Measurements from ENCODE around the gene THSD7A. TPM values are rescaled to one million over a fixed set of nuclear protein-coding genes. Genes with fewer than 3 reads are reported as not detected.

Gene THSD7A
- total RNA-seq, 3 donors from 2014 or later = 4.0 to 6.9 (median 4.4) TPM

DNA sequence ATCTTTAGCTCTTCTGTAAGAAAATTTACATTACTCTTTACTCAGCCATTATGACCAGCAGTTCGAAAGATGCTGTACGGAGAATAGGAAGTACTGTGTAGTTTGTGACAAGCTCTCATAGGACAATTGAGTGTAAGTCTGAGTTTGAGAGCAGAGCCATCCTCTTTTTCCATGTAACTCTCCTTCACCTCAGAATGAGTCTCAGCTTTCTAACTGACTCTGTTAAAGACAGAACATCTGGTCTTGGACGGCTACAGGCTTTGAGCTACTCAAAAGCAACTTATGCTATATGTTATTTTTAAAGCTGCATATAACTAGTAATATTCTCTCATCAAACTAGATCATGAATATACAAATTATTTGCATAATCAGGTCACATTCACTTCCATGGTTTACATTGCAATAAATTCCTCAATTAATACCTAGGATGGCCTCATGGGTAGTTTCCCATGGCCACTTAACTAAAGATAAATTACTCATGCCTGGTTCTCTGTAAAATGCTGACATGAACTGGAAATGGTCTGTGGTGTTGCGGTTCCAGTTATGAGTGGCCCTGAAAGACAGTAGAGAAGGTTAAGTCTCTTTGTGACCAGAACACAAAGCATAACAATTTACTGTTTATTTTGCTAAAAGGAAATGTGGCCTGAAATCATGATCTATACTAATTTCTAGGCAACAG, 499.7 kb downstream of the THSD7A start:
- no peak for TF ChIP-seq POLR2AphosphoS5 (IDR thresholded peaks at IDR 0.05)
- no peak for TF ChIP-seq POLR2A (IDR thresholded peaks at IDR 0.05)
- no peaks in the 10 kb centered on the region for H3K4me1 ChIP-seq
- no peaks in the 10 kb centered on the region for H3K36me3 ChIP-seq
- intact Hi-C loops (cut with DNase I; ENCODE audit: low total_unique reads) = no loop called here
- H3K4me3 ChIP-seq = no peak overlapping the region
- no peaks in the 10 kb centered on the region for H3K9me3 ChIP-seq
- H3K27ac ChIP-seq = no peak overlapping the region
- no peak for DNase-seq (ENCODE audit: low spot score in 2 of 2)
- H3K27me3 ChIP-seq = no peaks in the 10 kb centered on the region

DNA sequence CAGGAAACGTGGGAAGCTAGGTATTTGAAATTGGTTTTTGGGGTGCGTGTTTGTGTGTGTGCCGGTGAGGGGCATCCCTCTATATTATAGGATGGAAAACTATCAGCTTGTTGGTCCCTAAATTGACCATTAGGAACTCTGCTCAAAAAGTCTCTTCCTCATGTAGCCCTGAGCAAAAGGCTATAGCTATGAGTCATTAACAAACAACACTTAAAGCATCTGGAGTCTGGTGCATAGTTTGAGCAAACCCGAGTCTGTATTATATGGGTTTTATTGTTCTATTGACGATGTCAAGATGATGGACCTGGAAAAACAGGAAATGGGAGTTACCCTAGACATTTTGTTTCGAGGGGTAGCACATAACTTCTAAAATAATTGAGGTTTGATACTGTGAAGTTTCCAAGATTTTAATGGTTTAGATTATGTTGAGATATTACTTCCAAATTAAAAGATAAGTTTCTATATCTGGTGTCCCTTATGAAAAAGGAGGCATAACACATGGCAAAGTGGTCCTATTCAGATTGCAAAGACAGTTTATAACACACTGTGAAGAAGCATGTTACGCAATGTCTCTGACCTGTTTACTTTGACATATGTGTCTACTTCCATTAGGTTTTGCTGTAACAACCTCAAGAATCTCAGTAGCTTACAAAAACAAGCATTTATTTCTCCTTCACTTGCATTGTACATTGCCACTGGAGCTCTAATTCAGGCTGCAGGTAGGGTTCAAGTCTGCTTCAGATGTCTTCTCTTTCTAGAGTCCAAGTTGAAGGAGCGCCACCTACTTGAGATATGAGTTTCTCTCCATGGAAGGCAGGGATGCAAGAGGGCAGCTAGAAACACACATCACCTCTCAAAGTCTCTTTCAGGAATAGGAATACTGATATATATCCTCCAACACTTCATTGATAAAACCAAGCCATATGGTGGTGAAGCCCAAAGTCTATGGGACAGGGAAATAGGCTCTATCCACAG, 500.6 kb downstream of the THSD7A start:
- H3K36me3 ChIP-seq = no peaks in the 10 kb centered on the region
- intact Hi-C loops (cut with DNase I; ENCODE audit: low total_unique reads) = no loop called here
- no peak for DNase-seq (ENCODE audit: low spot score in 2 of 2)
- TF ChIP-seq, protein P1, sequence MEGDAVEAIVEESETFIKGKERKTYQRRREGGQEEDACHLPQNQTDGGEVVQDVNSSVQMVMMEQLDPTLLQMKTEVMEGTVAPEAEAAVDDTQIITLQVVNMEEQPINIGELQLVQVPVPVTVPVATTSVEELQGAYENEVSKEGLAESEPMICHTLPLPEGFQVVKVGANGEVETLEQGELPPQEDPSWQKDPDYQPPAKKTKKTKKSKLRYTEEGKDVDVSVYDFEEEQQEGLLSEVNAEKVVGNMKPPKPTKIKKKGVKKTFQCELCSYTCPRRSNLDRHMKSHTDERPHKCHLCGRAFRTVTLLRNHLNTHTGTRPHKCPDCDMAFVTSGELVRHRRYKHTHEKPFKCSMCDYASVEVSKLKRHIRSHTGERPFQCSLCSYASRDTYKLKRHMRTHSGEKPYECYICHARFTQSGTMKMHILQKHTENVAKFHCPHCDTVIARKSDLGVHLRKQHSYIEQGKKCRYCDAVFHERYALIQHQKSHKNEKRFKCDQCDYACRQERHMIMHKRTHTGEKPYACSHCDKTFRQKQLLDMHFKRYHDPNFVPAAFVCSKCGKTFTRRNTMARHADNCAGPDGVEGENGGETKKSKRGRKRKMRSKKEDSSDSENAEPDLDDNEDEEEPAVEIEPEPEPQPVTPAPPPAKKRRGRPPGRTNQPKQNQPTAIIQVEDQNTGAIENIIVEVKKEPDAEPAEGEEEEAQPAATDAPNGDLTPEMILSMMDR (IDR thresholded peaks at IDR 0.05) = no peak
- no peak for TF ChIP-seq POLR2A (IDR thresholded peaks at IDR 0.05)
- no peak for TF ChIP-seq POLR2AphosphoS5 (IDR thresholded peaks at IDR 0.05)
- H3K9me3 ChIP-seq = no peaks in the 10 kb centered on the region
- no peak overlapping the region for H3K4me3 ChIP-seq
- H3K27ac ChIP-seq = no peak overlapping the region
- H3K4me1 ChIP-seq = no peaks in the 10 kb centered on the region
- H3K27me3 ChIP-seq = no peaks in the 10 kb centered on the region

DNA sequence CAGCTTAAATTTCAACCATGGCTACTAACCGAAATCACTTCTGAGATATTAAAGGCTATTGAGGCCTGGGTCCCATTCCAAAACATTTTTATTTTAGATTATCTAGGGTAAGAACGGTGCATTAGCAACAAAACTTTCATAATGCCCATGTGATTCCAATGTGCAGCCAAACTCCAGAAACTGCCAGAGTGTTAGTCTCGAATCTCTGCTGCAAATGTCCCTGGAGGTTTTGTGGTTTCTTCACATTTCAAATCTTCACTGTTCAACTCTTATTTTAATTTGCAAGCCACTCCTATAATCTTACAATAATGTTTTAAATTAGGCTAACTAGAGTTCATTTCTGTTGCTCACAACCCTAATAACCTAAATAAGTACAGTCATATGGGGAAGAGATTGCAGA, 501.3 kb downstream of the THSD7A start:
- no peaks in the 10 kb centered on the region for H3K36me3 ChIP-seq
- H3K4me1 ChIP-seq = no peaks in the 10 kb centered on the region
- H3K27me3 ChIP-seq = no peaks in the 10 kb centered on the region
- H3K27ac ChIP-seq = no peak overlapping the region
- no peak overlapping the region for H3K4me3 ChIP-seq
- no peak for TF ChIP-seq POLR2AphosphoS5 (IDR thresholded peaks at IDR 0.05)
- no peak for TF ChIP-seq POLR2A (IDR thresholded peaks at IDR 0.05)
- TF ChIP-seq, protein P1 (IDR thresholded peaks at IDR 0.05) = no peak
- intact Hi-C loops (cut with DNase I; ENCODE audit: low total_unique reads) = no loop called here
- H3K9me3 ChIP-seq = no peaks in the 10 kb centered on the region
- DNase-seq (ENCODE audit: low spot score in 2 of 2) = no peak

DNA sequence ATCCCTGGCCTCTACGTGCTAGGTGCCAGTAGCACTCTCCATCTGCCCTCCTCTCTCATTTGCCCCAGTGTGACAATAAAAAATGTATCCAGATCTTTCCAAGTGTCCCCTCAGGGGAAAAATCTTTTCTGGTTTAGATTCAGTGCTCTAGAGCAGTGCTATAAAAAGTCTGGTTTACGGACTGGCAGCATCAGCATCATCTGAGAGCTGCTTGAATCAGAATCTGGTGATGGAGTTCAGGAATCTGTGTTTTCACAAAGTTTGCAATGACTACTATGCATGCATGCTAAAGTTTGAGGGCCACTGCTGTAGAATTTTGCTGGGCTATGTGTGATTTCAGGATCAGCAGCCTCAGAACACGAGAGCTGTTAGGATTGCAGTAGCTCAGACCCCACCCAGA, 501.8 kb downstream of the THSD7A start:
- H3K27ac ChIP-seq = no peak overlapping the region
- TF ChIP-seq POLR2A (IDR thresholded peaks at IDR 0.05) (no peak), POLR2AphosphoS5 (IDR thresholded peaks at IDR 0.05) (no peak)
- TF ChIP-seq, protein P1 (IDR thresholded peaks at IDR 0.05) = no peak
- no peaks in the 10 kb centered on the region for H3K27me3 ChIP-seq
- intact Hi-C loops (cut with DNase I; ENCODE audit: low total_unique reads) = no loop called here
- H3K9me3 ChIP-seq = no peaks in the 10 kb centered on the region
- no peak overlapping the region for H3K4me3 ChIP-seq
- H3K36me3 ChIP-seq = no peaks in the 10 kb centered on the region
- no peaks in the 10 kb centered on the region for H3K4me1 ChIP-seq
- no peak for DNase-seq (ENCODE audit: low spot score in 2 of 2)

DNA sequence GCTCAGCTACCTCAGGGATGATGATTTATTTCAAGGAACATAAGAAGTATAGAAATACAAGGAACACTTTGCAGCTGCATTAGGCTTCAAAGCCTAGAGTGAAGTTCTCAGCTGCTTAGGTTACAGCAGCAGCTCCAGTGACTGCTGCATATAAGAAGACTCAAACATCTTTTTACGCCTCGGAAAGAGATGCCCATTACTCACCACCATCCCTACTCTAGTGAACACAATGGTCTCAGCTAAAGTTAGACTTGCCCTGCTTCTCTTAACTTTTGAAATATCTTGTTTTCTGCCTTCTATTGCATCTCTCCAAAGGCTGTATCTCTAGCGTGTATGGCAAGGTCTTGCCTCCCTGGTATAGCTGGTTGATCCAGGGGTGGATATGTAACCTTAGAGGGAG, 502.4 kb downstream of the THSD7A start:
- Histone ChIP-seq H3K36me3 (no peaks in the 10 kb centered on the region), H3K4me3 (no peak overlapping the region), H3K4me1 (no peaks in the 10 kb centered on the region), H3K27ac (no peak overlapping the region), H3K9me3 (no peaks in the 10 kb centered on the region), H3K27me3 (no peaks in the 10 kb centered on the region)
- intact Hi-C loops (cut with DNase I; ENCODE audit: low total_unique reads) = no loop called here
- DNase-seq (ENCODE audit: low spot score in 2 of 2) = no peak
- TF ChIP-seq POLR2A (IDR thresholded peaks at IDR 0.05) (no peak), POLR2AphosphoS5 (IDR thresholded peaks at IDR 0.05) (no peak)
- TF ChIP-seq, protein P1 (IDR thresholded peaks at IDR 0.05) = no peak

All from breast epithelium (tissue), 4 donors.